SKM-1 (cell line): Measurements from ENCODE around the gene LIM2.
"Not testable (repeated sequence)": the region's sequence is repeated elsewhere in the genome, so short reads cannot be mapped to it uniquely, and the experiment has no call there.

Source experiments
- DNase-seq: peaks from one replicate; lab custom pipeline; 2025; ENCODE audit not compliant: unreplicated experiment; lab: John Stamatoyannopoulos, UW

Gene LIM2

GRCh38 chr19:51397453-51397852 is 9.7 kb upstream of the LIM2 start:
- not testable (repeated sequence) for DNase-seq

GRCh38 chr19:51396175-51396574 is 8.4 kb upstream of the LIM2 start:
- no peak for DNase-seq

DNA sequence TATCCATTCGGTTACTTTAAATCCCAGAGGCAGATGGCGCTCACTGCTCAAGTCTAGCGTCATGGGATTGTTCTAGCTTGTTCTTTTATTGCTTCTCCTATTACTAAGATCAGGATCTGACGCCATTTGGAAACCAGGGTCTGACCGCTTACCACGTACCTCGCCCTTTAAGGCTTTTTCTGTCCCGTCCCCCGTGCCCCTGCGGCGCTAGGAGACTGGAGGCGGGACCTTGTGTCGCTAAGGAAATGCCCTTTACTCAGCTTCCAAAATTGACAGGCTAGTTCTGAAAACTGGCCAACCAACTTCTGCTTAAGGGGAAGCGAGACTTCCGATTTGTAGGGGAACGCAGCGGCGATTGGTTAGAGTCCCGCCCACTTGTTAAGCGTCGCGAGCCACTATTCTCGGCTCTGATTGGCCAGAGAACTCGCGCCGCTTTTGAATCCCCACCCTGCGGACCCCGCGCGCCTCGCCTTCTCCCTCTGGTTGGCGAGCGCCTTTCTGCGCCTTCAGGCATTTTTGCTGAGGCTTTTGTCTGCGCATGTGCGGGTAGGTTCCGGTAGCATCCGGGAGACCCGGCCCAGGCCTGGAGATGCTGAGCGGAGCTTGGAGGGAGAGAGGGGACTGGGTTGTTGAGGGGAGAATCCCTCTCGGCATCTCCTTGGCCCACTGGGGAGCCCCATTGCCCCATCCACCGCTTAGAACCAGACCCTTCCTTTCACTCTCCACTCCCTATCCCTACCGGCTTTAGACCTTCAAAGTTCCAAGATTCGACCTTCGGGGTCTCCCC is 6.5 kb upstream of the LIM2 start:
- DNase-seq: peak; percentile 82

- DNase-seq: no peak
Observed at GRCh38 chr19:51392701-51393100, 4.9 kb upstream of the LIM2 start.

DNA sequence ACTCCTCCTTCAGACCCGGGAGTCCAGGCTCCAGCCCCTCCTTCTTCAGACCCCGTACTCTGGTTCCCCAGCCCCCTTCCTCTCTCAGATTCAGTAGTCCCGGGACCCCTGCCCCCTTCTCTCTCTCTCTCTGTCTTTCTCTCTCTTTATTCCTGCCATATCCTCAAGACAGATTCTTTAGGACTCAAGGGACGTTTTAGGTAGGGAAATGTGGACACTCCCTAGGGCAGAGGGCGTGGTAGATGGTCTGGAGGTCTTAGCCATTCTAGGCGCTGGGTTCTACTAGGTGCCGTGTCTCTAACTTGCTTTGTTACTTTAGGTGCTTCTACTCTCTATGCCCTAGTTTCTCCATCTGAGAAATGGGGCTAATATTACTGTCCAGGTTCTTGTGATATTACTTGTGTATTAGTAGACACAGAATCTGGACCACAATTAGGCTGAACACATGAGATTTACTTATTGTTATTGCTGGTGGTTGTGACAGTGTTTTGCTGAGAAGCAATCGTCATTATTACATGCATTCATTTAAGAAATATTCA is 3.4 kb upstream of the LIM2 start:
- DNase-seq: no peak

DNA sequence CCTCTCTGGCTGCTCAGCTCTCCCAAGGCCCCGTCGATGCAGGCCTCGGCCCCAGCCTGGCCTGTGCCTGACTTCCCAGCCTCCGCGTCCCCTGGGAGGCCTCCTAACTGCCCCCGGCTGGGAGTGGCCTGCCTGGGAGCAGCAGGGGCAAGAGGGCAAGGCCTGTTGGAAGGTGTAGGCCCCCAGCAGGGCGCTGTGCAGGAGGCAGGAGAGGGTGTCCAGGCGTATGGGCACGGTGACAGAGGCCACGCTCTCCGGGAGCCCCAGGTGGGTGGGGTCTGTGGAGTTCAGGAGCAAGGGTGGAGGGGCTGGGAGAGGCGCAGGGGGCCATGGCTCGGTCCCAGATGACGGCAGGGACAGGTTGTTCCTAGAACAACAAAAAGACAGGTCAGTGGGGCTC is 1.4 kb upstream of the LIM2 start:
- no peak for DNase-seq

GRCh38 chr19:51386882-51387520 is 773 bp downstream of the LIM2 start:
- DNase-seq: no peak

DNA sequence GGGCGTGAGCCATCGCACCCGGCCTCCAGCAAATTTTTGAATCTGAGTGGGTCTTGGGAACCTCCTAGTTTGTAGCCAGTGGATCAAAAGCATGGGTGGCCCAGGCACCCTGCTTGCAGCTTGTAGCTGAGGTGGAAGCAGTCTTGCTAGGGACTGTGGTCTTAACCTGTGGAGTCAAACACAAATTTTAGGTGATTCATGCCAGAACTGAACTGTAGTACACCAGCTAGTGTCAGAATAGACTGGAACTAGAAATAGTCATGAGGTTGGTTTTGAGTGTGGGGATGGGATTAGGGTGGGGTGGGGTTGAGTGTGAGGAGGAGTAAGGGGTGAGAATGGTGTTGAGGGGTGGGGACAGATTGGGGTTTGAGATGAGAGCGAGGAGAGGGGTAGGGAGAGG is 5.8 kb downstream of the LIM2 start:
- no peak for DNase-seq

DNA sequence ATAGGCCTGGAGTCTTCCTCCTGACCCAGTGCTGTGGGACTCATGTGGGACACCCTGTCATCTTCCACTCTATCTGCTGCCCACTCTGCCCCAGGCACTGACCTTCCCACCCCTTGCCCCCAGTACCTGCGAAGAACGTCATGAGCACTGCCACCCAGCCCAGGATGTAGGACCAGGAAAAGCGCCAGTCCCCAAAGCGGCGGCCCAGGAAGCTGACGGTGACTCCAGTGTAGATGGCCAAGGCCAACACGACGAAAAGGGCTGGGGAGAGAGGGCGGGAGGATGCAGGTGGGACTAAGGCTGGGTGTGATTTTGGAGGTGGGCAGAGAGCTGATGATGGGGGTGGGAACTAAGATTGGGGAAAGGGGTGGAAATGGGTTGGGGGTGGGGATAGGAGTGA is 7.4 kb downstream of the LIM2 start:
- DNase-seq: no peak

DNA sequence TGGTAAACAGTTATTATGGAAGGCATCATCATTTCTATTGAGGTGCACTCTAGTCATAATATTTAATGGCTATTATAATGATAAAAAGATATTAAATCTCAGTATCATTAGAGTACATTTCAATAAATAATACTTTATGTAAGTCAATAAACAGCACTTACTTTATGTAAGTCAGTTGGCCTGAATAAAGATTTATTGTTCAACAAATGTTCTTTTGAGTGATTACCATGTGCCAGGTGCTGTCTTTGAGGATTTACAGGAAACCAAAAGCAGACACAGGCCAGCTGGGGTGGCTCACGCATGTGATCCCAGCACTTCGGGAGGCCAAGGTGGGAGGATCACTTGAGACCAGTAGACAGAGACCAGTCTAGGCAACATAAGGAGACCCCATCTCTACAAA is 10.4 kb downstream of the LIM2 start:
- no peak for DNase-seq

GRCh38 chr19:51375504-51376221 is 12.1 kb downstream of the LIM2 start:
- DNase-seq: no peak

DNA sequence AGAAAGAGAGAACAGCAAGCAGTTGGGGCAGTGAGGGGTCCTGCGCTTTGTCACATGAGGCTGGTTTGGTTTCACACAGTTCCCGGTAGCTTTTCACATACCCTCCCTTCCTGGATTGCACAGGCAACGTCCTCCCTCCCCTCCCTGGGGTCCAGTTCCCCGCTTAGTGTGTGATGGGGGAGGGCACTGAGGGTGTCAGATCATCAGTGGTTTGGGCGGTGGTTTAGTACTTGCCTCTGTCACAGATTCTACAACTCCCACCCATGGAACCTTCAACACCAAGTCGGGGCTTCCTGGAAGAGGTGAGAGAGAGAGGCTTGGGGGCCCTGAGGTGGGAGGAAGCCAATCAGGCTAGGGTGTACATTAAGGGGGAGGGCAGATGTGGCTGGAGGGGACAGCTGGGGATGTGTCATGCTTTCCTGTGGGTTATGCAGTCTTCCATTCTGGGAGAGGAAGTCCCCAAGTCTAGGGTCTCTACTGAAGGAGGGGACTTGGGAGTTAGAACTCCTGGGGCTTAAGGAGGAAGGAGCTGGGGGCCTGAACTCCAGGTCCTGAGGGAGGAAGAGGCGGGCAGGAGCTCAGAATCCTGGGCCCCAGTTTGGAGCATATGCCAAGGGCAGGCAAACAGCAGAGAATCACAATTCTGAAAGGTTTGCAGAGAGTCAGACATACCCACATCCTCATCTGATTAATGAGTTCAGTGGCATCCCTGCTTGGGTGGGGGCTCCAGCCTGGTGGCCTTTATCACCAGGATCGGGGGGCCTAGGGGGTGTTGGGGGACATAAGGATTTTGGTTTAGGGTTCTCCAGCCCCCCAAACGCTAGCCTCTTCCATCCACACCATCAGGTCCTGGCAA is 14.9 kb downstream of the LIM2 start, which contains the start of gene NKG7:
Gene NKG7, minus strand, starts transcription at position 6 of the 856 bp plus-strand sequence. CDS start 119 bp downstream, outside the sequence.
- peak; percentile 62 for DNase-seq

GRCh38 chr19:51372021-51372648 is 15.6 kb downstream of the LIM2 start:
- no peak for DNase-seq

DNA sequence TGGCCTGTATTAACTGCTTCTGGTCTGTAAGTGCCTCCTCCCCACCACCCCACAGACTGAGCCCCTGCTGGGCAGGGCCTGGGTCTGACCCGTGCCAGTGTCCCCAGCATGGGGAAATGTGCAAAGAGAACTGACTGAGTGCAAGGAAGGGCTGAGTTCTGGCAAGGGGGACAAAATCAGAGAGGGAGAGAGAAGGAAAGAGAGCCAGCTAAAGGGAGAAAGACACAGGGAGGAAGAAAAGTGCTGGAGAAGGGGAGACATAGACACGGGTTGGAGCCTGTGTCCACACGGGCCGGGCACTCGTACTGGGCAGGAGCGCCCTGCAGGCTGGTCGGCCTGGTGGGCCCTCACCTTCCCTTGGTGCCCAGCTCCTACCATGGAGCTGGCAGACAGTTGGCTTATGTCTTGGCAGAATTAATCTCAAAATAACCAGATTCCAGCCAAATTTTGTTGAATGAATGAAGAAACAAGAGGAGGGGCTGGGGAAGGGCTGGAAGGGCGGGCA is 16.5 kb downstream of the LIM2 start:
- DNase-seq: no peak

DNA sequence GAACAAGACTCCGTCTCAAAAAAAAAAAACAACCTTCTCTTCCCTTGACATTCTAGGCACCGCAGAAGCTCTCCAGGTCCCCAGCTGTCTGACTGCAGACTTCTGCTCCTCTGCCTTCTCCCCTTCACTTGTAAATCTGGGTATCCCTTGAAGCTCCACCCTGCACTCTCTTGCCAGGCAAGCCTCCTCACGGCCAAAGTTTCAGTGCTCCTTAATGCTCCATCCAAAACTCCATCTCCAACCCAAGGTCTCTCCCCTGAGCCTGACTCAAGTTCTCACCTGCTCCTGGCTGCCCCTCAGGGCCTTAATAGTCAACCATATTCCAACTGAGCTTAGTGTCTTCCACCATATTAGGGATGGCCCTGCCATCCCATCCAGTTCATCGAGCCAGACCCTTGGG is 17.5 kb downstream of the LIM2 start:
- DNase-seq: no peak

DNA sequence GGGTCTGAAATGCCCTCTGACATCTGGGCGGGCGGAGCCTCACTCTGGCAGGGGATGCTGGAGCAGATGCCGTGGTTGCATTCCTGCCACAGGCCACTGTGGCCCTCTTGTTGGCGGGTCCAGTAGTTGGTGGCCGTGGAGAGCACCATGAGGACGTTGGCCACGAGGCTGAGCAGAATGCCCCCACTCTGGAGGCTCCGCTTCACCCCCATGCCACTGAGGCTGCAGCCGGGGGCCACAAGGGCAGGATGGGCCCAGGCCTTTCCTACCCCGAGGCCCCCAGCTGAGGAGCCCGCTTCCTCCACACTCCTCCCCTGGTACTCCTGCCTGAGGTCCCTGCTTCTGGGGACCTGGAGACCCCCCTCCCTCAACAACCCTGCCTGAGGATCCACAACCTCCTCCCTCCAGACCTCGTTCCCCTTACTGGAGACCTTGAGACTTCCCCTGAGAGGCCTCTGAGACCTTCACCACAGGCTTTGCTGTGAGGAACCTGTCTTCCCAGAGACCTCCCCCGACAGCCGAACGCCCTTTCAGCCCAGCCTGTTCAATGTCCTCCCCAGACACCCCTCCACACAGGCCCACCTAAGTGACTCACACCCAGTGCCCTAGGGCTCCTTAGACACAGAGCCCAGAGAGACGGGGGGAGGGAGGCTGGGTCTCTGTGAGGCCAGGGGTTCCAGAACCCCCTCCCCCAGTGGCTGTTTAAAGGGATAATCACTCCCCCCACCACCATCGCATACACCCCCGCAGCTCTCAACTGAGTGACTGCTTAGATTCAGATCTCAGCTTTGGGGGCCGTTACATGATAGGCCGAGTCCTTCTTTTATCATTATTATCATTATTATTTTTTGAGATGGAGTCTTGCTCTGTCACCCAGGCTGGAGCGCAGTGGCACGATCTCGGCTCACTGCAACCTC is 19.1 kb downstream of the LIM2 start, which contains the start of gene CLDND2:
Gene CLDND2, minus strand, starts transcription at position 638 of the 917 bp plus-strand sequence. Its CDS starts 426 bp downstream, at position 212.
- peak; percentile 13 for DNase-seq

DNA sequence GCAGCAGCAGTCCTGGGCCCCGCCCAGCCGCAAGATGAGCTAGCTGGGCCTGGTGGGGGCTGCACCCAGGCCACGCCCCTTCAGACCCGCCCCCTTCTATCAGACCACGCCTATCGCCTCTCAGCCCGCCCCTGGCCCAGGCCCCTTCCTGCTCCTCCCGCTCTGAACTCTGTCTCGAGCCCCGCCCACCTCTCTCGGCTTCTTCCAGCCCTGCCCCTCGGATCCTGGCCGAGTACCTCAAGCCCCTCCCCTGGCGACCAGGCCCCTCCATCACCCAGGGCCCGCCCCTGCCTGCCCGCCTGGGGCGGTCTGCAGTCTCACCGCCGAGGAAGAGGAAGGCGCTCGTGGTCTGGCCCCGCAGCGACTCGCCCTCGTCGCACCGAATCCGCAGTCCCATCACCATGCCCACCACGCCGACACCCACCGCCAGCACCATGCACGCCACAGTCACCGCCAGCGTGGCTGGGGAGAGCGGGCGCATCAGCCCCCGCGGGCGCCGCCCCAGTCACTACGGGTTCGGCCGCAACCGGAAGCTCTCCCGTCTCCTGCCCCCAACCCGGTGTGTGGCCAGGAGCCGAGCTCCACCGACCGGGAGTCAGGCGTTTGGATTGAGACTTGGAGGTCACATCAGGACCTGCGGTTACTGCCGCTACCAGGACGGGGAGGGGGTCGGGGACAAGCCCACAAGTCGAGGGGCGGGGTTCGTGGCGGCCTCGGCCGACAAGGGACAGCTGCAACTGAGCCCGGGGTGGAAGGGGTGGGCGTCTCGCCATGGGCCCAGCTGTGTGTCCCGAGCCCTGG is 20.0 kb downstream of the LIM2 start:
- peak; percentile 70 for DNase-seq

DNA sequence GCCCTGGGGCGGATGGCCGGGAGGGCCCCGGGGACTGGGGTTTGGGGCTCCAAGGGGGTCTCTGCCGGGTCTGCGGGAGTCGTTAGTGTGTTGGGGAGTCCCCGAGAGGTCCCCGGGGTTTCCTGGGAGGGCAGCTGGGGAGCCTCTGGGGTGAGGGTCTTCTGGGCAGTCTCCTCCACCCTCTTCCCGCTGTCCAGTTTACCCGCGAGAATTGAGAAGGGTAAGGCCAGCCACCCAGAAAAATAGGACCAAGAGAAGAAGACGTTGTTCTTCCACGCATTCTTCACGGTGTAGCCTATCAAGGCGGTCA is 20.6 kb downstream of the LIM2 start:
- DNase-seq: no peak
